ENCODE measurements around the gene PSMA6. TPM values are rescaled to one million over a fixed set of nuclear protein-coding genes. Genes with fewer than 3 reads are reported as not detected.
A peak's percentile ranks its signal among the peaks of the same experiment; 100 is the strongest.

PSMA6 gene
- total RNA-seq, 3 donors from 2014 or later, result 150 to 170 (median 156) TPM

GRCh38 chr14:35339761-35340406 lies 47.7 kb downstream of the PSMA6 start:
- no peaks in the 10 kb centered on the region for H3K36me3 ChIP-seq
- no peaks in the 10 kb centered on the region for H3K9me3 ChIP-seq
- TF ChIP-seq POLR2A (IDR thresholded peaks at IDR 0.05) (no peak), POLR2AphosphoS5 (IDR thresholded peaks at IDR 0.05) (no peak), CTCF (IDR thresholded peaks at IDR 0.05) (no peak)
- H3K4me1 ChIP-seq, result peaks cover 22 to 33% of the 10 kb centered on the region in 2 donors
- H3K27ac ChIP-seq, result peak overlapping the region; percentile 70 to 96
- intact Hi-C loops (cut with DNase I; ENCODE audit: low total_unique reads), result loop anchor here (5.0 kb wide), 1 partner anchor 62 kb away; the partner anchor contains the start of gene NFKBIA
- H3K4me3 ChIP-seq, result no peak overlapping the region
- no peaks in the 10 kb centered on the region for H3K27me3 ChIP-seq
- no peak for DNase-seq (ENCODE audit: low spot score in 2 of 2)

DNA sequence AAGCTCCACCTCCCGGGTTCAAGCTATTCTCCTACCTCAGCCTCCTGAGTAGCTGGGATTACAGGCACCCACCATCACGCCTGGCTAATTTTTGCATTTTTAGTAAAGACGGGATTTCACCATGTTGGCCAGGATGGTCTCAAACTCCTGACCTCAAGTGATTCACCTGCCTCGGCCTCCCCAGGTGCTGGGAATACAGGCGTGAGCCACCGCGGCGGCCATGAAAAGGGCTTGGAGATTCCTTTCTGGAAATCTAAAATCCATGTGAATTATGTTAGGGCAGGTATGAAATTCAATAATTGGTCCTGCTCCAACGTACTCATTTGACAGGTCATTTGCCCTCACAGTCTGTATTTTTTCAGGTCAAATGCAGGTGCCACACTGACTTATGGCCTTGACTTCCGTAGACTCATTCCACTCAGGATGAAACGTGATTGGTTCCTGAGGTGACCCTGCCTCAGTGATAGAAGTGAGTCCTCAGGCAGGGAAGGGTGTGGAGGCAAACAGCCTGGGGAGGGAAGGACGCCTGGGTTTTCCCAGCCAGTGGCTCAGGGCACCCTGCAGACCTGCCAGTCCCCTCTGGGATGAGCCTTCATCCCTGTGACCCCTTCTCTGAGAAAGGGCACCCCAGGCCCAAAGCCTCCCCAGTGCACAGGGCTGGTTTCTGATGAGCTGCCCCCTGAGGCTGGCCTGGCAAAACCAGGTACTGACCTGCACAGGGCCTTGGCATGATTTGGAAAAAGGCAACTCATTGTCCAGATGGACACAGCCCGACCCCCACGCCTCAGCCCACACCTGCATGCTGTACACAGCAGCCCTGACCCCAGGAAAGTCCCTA lies 48.7 kb downstream of the PSMA6 start:
- TF ChIP-seq POLR2A (IDR thresholded peaks at IDR 0.05) (no peak), CTCF (IDR thresholded peaks at IDR 0.05) (no peak), POLR2AphosphoS5 (IDR thresholded peaks at IDR 0.05) (no peak)
- no peak for DNase-seq (ENCODE audit: low spot score in 2 of 2)

GRCh38 chr14:35341454-35341750 lies 49.2 kb downstream of the PSMA6 start:
- no peak for DNase-seq (ENCODE audit: low spot score in 2 of 2)
- Histone ChIP-seq H3K4me3 (peak overlapping the region in 1 of 3 donors; percentile 54), H3K36me3 (no peaks in the 10 kb centered on the region), H3K9me3 (no peaks in the 10 kb centered on the region), H3K27ac (peak overlapping the region; percentile 96 to 97), H3K4me1 (peaks cover 17 to 19% of the 10 kb centered on the region in 2 donors), H3K27me3 (no peaks in the 10 kb centered on the region)
- intact Hi-C loops (cut with DNase I; ENCODE audit: low total_unique reads), result no loop called here
- TF ChIP-seq POLR2AphosphoS5 (IDR thresholded peaks at IDR 0.05) (no peak), CTCF (IDR thresholded peaks at IDR 0.05) (no peak), POLR2A (IDR thresholded peaks at IDR 0.05) (no peak)

More for the DNA sequence above, 48.7 kb downstream of the PSMA6 start:
- peaks cover 17 to 23% of the 10 kb centered on the region in 2 donors for H3K4me1 ChIP-seq
- intact Hi-C loops (cut with DNase I; ENCODE audit: low total_unique reads), result no loop called here
- H3K27ac ChIP-seq, result peak overlapping the region; percentile 96 to 97
- H3K36me3 ChIP-seq, result no peaks in the 10 kb centered on the region
- no peaks in the 10 kb centered on the region for H3K9me3 ChIP-seq
- H3K27me3 ChIP-seq, result no peaks in the 10 kb centered on the region
- H3K4me3 ChIP-seq, result peak overlapping the region in 1 of 3 donors; percentile 54

DNA sequence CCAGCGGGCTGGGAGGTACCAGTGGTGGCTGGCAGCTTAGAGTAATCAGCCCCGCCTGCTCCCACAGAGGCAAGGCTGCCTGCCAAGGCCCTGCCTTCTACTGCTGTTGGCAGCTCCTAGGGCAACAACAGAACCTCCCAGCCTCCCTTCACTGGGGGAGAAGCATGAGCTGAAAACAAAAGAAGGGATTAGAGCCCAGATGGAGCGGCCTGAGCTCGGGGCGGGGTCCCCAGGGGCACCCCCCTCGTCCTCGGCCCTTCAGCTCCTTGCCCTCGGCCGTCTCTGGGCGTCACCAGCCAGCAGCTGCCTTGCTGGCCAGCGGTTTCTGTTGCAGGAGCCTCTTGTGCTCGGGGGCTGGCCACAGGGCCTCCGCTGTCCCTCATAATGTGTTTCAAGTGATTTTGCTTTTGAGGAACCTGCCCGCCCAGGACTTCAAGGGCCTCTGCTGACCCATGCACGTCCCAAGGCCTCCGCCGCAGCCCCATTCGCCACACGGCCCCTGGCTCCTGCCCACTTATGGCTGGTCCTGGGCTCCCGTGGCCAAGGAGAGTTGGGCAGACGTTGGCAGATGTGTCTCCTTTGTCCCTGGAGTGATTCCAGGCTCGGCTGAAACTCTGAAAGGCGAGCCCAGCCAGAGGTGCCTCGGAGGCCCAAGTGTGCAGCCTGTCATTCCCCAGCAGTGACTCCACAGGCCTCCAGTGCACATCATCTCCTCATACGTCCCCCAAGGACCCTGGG lies 49.7 kb downstream of the PSMA6 start:
- Histone ChIP-seq H3K4me3 (peak overlapping the region; percentile 21 to 54 (median 43)), H3K27me3 (no peaks in the 10 kb centered on the region), H3K4me1 (peaks cover 17 to 19% of the 10 kb centered on the region in 2 donors), H3K9me3 (no peaks in the 10 kb centered on the region), H3K27ac (peak overlapping the region; percentile 96 to 97), H3K36me3 (no peaks in the 10 kb centered on the region)
- DNase-seq (ENCODE audit: low spot score in 2 of 2), result peak; percentile 95 to 97
- intact Hi-C loops (cut with DNase I; ENCODE audit: low total_unique reads), result no loop called here
- peak; percentile 48 to 67 (median 62) for TF ChIP-seq POLR2AphosphoS5 (IDR thresholded peaks at IDR 0.05)
- TF ChIP-seq CTCF (IDR thresholded peaks at IDR 0.05), result no peak
